ENCODE data around the gene DMPK.
"Not testable (repeated sequence)": the region's sequence is repeated elsewhere in the genome, so short reads cannot be mapped to it uniquely, and the experiment has no call there.

The DMPK gene

DNA sequence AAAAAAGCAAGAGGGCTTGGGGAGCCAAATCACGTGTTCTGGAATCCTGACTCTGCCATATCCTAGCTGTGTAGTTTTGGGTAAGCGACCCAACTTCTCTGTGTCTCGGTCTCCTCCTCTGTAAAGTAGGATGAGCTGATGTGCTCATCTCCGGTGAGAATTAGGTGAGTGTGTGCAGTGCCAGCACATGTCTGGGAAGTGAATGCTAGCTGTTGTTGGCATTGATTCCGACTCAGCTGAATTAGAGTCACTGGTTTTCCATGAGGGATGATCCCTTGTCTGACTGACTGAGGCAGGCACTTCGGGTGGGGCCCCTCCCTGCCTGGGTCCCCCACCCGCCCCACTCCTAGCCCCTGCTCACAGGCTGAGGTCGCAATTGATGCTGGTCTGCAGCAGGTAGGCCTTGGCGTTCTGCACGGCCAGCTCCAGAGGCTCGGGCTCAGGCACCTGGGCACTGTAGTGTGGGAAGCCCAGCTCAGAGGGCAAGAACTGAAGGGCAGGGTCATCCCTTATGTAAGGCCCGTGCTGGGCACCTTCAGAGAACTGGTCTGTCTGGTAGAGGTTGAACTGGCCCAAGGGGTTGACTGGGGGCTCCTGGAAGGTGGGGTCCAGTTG lies 32.0 kb upstream of the DMPK start:
- DNase-seq: no peak

DNA sequence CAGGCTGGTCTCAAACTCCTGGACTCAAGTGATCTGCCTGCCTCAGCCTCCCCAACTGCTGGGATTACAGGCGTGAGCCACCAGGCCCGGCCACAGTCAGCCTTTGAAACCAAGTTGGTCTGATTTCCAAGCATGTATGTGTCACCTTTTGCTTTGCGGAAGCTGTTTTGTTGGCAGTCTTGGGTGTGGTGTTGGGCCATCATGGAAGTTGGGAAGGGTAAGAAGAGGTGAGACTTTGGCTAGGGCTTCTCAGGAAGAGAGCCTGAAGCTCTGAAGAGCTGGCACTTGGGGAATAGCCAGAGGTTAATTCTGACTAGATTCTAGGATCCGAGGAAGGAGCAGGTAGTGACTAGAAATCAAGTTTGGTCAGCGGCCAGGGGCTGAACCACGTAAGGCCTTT lies 30.0 kb upstream of the DMPK start:
- no peak for DNase-seq

DNA sequence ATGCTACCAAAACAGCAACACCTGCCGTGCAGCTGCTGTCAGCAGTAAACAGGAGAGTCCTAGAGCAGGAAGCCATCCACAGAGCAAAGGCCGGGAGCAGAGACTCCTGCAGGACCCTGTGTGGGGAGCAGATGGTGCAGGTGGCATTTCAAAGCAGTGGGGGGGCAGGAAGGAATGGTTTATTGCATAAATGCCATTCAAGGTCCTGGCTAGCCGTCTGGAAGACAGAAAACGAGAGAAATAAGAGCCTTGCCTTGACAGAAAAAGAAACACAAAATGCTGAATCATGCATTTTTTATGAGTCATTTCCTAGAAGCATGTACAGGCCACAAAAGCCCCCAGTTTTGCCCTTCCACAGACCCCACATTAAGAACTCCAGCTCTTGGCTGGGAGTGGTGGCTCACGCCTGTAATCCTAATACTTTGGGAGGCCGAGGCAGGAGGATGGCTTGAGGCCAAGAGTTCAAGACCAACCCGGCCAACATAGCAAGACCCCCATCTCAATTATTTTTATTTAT lies 27.4 kb upstream of the DMPK start:
- DNase-seq: peak; percentile 50

DNA sequence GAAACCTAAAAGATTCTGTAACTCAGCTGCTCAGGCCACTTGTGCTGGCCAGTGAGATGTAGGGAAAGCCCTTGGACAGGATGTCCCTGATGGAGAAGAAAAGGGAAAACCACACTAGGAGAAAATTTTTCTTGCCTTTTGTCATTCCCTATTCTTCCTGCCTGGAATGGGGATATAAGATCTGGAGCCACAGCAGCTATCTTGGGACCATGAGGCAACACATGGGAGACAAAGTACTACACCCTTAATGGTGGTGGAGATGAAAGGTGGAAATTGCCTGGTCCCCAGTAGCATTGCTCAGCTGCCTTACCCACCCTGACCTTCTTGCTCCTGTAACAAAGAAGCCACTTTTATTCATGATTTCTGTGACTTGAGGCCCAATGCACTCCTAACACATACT lies 23.4 kb upstream of the DMPK start:
- DNase-seq: no peak

DNA sequence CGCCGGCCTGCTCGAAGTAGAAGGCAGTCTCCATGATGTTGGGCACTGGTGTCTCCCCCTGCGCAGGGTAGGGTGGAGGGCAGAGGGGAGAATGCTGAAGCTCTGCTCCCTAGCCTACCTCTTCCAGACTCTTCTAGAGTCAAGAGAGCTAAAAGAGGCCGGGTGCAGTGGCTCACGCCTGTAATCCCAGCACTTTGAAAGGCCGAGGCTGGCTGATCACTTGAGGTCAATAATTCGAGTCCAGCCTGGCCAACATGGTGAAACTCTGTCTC lies 22.6 kb upstream of the DMPK start:
- DNase-seq: no peak

DNA sequence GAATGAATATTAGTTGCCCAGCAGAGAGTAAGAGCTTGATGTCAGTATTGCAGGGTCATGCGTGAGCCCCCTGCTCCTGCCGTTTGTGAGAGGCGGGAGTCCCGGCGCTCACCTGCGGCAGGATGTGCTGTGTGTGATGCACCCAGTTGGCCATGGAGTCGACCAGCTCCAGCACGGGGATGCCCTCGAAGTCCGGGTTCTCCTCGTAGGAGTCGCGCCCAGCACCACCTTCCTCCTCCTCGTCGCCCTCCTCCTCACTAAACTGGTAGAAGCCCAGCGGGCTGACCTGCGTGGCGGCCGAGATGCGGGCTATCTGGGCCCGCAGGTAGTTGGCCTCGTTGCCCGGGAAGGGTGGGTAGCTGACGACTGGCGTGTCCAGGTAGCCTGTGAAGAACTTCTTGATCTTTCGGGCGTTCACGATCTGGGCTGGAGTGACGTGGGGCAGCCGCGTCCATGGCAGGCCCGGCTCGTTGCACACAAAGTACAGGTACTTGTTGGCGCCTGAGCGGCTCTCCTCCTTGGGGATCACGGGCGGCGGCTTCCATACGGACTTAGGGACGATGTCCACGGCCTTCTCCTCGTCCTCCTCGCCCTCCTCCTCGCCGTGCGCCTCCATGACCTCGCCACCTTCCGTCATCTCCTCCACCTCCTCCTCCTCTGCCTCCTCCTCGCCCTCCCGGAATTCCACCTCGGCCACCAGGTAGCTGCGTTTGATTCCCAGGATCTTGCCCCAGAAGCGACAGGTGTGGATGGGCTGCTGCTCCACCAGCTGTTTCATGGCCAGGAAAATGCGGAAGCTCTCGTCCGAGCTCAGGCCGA lies 22.1 kb upstream of the DMPK start:
- no peak for DNase-seq

DNA sequence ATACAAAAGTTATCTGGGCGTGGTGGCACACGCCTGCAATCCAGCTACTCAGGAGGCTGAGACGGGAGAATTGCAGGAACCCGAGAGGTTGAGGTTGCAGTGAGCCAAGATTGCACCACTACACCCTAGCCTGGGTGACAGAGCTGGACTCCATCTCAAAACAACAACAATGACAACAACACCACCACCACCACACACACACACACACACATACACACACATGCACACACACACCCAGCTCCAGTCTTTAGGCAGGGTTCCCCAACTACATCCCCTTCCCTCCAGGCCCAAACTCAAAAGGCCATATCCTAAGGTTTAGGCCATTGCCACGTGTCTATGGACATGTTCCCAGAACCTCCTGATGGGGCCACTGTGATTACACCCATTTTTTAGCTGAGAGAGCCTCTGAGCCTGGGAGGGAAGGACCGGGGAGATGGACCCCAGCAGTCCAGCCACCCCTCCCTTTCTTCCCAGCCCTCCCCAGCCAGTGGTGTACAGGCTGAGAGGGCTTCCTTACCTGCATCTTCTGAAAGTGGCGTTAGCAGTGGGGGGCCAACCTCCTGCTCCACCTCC lies 19.4 kb upstream of the DMPK start:
- DNase-seq: no peak

DNA sequence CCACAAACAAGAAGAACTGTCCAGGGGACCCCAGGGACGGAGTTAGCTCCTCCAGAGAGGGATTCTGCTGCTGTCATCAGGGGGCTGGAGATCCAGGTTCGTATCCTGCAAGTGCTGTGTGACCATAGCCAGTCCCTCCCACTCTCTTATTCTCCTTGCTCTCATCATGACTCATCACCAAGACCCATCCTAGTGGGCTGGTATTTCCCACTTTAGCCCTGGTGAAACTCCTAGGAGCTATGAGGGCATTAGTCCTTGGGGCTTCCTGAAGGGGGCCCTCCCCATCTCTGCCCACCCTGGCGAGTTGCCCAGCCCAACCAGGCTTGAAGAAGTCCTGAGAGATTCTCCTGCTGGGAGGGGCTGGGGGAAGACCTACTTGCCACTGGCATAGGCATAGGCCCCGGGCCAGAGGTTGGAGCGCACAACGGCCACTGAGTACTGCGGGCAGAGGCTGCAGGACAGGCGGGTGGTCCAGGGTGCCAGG lies 17.8 kb upstream of the DMPK start:
- no peak for DNase-seq

DNA sequence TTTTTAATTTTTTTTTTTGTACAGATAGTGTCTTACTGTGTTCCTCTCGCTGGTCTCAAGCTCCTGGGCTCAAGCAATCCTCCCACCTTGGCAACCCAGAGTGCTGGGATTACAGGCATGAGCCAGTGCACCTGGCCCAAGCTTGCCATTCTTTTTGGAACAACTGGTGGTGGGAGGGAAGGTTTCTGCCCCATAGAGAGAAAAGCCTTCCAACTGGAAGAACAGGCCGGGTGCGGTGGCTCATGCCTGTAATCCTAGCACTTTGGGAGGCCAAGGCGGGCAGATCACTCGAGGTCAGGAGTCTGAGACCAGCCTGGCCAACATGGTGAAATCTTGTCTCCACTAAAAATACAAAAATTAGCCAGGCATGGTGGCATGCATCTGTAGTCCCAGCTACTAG lies 17.3 kb upstream of the DMPK start:
- DNase-seq: not testable (repeated sequence)

DNA sequence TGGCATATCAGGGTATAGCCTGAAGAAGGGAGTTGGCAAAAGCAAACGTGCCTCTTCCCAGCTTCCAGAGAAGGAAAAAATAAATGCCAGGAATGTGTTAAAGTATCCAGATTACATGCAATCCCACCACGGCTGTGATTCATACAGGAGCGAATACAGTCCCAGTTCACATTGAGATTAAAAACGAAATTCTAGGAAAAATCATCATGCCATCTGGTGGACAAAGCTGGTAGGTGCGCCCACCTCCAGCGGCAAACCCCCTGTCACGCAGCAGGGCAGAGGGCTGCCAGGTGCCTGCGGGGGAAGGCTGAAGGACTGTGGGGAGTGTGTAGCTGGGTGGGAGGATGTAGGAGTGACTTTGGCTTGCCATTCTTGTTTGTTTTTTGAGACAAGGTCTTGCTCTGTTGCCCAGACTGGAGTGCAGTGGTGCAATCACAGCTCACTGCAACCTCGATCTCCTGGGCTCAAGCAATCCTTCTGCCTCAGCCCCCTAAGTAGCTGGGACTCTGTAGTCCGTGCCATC lies 16.8 kb upstream of the DMPK start:
- peak; percentile 27 for DNase-seq

DNA sequence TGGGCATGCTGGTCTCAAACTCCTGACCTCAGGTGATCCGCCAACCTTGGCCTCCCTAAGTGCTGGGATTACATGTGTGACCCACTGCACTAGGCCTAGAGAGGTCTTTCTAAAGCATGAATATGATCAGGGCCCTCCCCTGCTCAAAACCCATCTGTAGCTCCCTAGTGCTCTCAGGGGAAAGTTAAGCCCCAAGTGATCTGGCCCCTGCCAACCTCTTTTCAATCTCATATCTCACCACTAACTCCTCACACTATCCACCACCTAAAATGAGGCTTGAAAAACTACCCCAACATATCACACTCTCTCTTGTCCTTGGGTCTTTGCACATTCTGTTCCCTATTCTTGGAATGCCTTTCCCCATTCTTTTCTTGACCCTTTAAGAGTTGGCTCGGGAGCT lies 12.3 kb upstream of the DMPK start:
- DNase-seq: no peak

DNA sequence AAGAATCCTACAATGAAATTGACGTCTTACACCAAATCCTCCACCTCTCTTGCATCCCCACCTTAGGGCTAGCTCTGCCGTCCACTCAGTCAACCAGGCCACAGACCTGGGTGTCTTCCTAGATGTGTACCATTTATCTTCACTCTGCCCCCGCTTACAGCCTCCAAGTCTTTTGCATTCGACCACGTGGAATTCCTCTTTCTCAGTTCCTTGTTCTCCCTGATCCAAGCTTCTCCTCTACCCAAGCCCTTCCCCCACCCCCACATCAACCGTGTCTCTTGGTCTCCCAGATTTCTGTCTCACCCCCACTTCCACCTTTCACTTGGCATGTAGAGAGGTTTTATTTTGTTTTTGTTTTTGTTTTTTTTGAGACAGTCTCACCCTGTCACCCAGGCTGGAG lies 11.6 kb upstream of the DMPK start:
- DNase-seq: no peak

DNA sequence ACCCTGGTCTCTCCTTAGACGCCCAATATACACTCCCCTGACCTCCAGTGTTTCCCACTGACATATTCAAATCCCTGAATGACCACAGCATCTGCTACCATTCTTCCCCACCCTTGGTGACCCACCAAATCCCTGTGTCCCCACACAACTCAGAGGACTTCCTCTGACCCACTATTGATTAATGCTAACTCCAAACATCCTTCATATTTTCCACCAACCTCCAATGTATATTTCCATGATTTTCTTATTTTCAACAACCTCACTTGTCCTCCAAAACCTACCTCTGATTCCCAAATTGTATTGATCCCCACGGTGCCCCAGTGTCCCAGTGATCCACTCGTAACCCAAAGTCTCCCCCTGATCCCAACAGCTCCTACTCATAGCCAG lies 10.9 kb upstream of the DMPK start:
- DNase-seq: no peak

DNA sequence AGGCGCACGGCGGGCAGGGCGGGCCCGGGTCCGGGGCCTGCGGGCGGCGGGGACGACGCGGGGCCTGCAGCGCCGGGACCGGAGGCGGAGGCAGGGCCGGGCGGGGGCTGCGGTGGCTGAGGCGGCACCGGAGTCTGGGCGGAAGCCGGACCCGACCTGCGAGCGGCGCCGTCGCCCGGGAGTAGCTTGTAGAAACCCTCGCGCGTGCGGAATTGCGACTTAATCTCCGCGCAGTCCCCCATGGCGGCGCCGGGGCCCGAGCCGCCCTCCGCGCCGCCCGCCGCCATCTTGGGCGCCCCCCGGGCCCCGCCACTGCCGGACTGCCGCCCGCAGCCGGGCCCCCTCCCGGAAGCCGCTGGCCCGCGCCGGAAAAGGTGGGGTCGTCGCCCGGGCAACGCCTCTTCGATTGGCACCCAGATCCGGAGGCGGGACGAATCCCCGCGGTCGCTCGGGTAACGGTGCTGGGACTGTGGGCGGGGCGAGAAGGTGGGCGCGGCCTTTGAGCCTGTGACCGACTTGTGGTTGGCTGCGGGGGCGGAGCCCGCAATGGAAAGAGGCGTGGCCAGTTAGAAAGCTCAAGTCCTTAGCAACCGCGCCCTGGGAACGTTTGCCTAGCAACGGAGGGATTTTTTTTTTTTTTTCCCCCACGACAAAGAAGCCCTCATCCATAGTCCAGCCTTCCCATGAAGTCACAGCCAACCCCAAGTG lies 10.3 kb upstream of the DMPK start, which contains the start of gene DMWD:
Gene DMWD (minus strand): TSS at position 376 of the 708 bp plus-strand sequence. CDS start 89 bp downstream, at position 287.
- peak; percentile 96 for DNase-seq

DNA sequence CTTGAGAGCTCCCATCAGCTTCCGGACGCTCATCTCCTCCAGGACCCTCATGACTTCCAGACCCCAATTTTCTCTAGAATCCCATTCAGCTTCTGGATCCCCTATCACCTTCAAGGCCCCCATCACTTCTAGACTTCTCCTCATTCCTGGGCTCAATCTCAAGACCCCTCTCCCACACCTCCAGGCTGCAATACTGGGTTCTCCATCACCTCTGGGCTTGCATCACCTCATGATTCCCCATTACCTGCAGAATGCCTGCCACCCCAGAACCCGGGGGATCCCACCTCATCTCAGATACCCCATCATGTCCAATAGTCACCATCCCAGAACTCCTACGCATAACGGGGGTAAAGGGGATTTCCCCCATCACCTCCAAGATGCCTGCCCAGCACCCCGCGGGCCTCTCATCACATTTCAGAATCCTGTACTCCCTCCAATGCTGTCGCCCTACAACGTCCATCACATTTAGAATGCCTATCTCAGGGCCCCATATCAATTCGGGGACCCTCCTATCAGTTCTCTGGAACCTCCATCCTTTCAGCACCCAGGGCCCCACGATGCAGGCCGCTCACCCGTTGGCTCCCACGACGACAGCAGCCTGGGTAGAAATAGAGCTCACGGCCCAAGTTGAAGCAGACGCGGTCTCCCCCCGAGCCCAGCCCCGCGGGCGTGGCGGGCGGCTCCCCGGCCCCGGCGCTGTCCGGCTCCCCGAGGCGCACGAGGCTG lies 9.6 kb upstream of the DMPK start:
- no peak for DNase-seq

DNA sequence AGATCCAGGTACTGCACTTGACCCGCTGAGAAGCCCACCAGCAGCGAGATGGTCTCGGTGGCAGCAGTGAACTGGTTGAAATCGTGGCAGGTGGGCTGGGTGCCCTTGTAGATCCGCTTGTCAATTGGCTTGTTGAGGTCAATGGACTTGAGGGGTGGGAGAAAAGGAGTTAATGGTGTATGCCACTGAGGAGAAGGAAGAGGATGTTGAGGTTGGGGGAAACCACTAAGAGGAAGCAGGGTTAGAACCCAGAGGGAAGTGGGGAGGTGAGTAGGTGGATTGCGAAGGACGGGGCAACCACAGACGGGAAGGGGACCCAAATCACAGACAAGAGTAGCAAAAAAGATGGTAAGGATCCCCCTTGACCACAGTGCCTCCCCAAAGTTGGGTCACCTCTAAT lies 8.7 kb upstream of the DMPK start:
- DNase-seq: no peak

DNA sequence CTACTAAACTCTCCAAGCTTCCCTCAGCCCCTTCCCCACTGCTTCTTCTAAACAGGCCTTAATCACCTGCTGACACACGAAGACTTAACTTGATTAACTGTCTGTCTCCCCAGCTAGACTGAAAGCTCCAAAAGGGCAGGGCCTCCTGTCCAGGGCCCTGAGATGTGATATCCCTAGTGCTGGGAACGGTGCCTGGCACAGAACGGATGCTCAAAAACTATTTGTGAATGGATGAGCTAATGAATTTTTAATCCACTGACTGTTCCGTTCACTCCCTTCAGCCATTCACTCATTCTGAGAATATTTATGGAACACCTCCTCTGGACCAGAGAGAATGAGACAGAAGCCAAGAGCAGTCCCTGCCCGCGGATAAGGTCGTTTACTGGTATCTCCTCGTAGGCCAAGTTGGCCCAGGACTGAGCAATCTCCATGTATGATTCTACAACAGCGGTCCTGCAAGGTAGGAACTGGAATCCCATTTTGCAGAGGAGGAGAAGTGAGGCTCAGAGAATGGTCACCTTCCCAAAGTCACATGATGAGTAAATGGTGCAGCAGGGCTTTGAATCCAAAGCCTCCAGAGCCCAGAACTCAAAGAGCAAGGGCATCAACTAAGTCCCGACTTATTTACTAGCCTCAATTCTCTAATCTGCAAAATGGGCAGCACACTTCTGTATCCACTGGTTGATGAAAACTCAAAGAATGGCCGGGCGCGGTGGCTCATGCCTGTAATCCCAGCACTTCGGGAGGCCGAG lies 6.9 kb upstream of the DMPK start:
- DNase-seq: no peak

DNA sequence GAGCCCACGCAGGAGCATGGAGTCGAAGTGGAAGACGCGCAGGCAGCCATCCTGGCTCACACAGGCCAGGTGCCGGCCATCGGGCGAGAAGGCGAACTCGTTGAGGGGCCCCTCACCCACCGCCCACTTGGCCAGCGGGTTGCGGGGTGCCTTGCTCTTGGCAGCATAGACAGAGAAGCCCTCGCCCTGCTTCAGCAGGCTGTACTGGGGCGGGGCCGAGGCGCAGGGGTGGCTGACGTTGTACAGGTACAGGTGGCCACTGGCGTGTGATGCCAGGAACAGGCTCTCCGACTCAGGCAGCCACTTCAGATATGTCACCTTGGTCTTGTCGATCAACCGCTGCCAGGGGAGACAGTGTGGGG lies 4.2 kb upstream of the DMPK start:
- no peak for DNase-seq

DNA sequence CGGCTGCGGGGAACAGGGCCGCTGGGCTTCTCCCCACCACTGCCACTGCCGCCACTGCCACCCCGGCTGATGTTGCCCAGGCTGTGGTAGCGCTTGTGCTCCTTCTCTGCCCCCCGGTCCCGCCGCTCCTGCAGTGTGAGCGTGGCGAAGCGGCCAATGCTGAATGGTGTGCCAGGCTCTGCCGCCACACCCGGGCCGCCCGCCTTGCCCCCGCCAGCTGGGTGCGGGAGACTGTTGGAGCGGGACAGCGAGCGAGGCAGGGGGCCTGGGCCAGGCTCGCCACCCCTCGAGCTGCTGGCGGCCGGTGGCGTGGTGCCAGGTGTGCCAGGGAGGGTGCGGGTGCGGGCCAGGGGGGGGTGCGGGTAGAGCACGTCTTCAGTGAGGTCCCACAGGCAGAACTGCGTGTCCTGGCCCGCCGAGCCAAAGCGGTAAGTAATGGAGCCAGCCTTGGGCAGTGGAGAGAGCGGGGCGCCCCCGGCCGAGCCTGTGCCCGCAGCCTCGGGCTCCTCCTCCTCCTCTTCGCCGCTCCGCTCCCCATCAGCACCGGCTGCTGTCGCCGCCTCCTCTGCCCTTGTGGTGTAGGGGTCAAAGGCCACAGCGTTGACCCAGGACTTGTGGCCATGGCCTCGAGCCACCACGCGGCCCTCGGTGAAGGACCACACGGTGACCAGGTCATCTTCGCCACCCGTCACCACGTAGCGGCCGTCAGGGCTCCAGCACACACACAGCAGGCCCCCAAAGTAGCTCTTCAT lies 3.7 kb upstream of the DMPK start:
- DNase-seq: no peak

DNA sequence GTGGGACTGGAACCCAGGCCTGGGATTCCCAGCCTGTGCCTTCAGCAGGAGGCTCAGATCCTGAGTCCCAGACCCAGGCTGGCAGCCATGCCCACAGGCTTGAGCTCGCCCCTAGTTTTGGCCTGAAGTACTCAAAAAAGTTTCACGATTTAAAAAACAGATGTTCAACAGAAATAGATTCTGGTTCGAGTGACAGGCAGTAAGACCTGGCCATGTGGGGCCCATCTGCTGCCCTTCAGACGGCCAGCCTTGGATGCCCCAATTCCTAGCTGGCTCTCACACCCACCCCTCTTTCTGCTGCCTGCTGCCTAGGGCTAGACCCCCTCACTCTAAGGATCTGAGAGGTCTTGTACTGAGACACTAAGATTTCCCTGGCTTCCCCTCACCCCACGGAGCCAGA lies 2.8 kb upstream of the DMPK start:
- DNase-seq: no peak

DNA sequence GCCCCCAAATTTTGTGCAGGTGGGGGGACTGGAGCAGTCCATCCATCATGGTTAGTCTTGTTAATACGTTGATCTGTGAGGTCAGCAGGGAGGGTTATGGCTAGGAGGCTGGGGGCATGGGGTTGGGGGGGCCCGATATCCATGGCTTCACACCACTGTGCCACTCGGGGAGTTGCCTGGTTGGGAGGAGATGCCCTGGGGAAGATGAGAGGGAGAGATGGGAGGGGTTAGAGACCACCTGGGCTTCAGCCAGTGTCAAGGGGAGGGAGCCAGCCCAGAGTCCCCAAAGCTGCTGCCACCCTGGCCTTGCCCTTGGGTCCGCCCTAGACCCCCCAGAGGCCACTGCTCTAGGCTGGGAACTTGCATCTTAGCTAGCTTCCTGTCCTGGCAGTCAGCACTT lies 1.8 kb upstream of the DMPK start:
- no peak for DNase-seq

Measured in NCI-H774 (cell line).